Upper lobe of right lung (tissue), 1 donor: ENCODE data around the gene PRAC2. TPM values are rescaled to one million over a fixed set of nuclear protein-coding genes. Genes with fewer than 3 reads are reported as not detected.

Source experiments
- ATAC-seq: fragments of 200-7000 bp; cut with Tn5 transposase; one replicate; pipeline ENCODE4 v1.9.1; 2020; ENCODE audit warnings: mild to moderate bottlenecking, moderate library complexity
- DNase-seq: peaks from one replicate; pipeline ENCODE4 v3.0.0-alpha.2; 2020
- H3K27ac ChIP-seq: fragments of 200-600 bp; one replicate; pipeline ENCODE4 v1.8.0; 2022
- H3K27me3 ChIP-seq: fragments of 200-600 bp; one replicate; pipeline ENCODE4 v1.8.0; 2022; ENCODE audit warnings: mild to moderate bottlenecking
- H3K36me3 ChIP-seq: fragments of 200-600 bp; one replicate; pipeline ENCODE4 v1.8.0; 2022
- H3K4me1 ChIP-seq: fragments of 200-600 bp; one replicate; pipeline ENCODE4 v1.8.0; 2022
- H3K4me3 ChIP-seq: fragments of 200-600 bp; one replicate; pipeline ENCODE4 v1.8.0; 2022; ENCODE audit warnings: mild to moderate bottlenecking
- H3K9me3 ChIP-seq: fragments of 200-600 bp; one replicate; pipeline ENCODE4 v1.8.0; 2022
- CTCF ChIP-seq: fragments of 200-600 bp; IDR thresholded peaks from one replicate; pipeline ENCODE4 v1.8.0; 2022; ENCODE audit warnings: antibody characterized with exemption
- intact Hi-C: fragments of 100-400 bp; cut with DNase I; formaldehyde crosslinking; loops from one replicate; pipeline ENCODE4 v1.11.0; 2022
- total RNA-seq: library from RNA; stranded (reverse); fragmentation: NEBNext Ultra II Directional; extraction: Animal tissue kit (Norgen Biotek cat#: 25700); gene quantifications from one replicate; pipeline ENCODE4 v1.2.1, GENCODE V29; 2021
- donor health status: DM: no; HTN: yes; CAD: no; lungs with severe emphysema.

Gene PRAC2
- total RNA-seq, 1 donor from 2014 or later: not detected

- peaks cover 98% of the 10 kb centered on the region for H3K27me3 ChIP-seq
- no peak overlapping the region for H3K27ac ChIP-seq
- DNase-seq: no peak
- H3K4me3 ChIP-seq: no peak overlapping the region
- ATAC-seq: no peak
- H3K4me1 ChIP-seq: peaks cover 3% of the 10 kb centered on the region
- intact Hi-C loops: no loop called here
- no peak for TF ChIP-seq CTCF
- no peaks in the 10 kb centered on the region for H3K9me3 ChIP-seq
- H3K36me3 ChIP-seq: no peaks in the 10 kb centered on the region
Observed at GRCh38 chr17:48749621-48750553, 26.9 kb downstream of the PRAC2 start.

- peaks cover 99% of the 10 kb centered on the region for H3K27me3 ChIP-seq
- no peak overlapping the region for H3K4me3 ChIP-seq
- peaks cover 4% of the 10 kb centered on the region for H3K4me1 ChIP-seq
- intact Hi-C loops: no loop called here
- DNase-seq (no peak), ATAC-seq (no peak)
- no peak overlapping the region for H3K27ac ChIP-seq
- TF ChIP-seq CTCF: no peak
- no peaks in the 10 kb centered on the region for H3K9me3 ChIP-seq
- no peaks in the 10 kb centered on the region for H3K36me3 ChIP-seq
Observed at GRCh38 chr17:48751172-48751571, 28.2 kb downstream of the PRAC2 start.

GRCh38 chr17:48751733-48752398 is 28.9 kb downstream of the PRAC2 start:
- intact Hi-C loops: no loop called here
- Histone ChIP-seq H3K4me1 (peaks cover 4% of the 10 kb centered on the region), H3K27ac (no peak overlapping the region), H3K9me3 (no peaks in the 10 kb centered on the region), H3K36me3 (no peaks in the 10 kb centered on the region), H3K4me3 (no peak overlapping the region), H3K27me3 (peaks cover 100% of the 10 kb centered on the region)
- ATAC-seq (no peak), DNase-seq (peak; percentile 52)
- no peak for TF ChIP-seq CTCF

GRCh38 chr17:48752399-48753288 is 29.7 kb downstream of the PRAC2 start:
- DNase-seq: peak; percentile 39
- ATAC-seq: no peak
- TF ChIP-seq CTCF: no peak
- Histone ChIP-seq H3K27ac (no peak overlapping the region), H3K27me3 (peaks cover 98% of the 10 kb centered on the region), H3K4me1 (peaks cover 4% of the 10 kb centered on the region), H3K4me3 (no peak overlapping the region), H3K36me3 (no peaks in the 10 kb centered on the region), H3K9me3 (no peaks in the 10 kb centered on the region)
- intact Hi-C loops: no loop called here

GRCh38 chr17:48753794-48754499 is 31.0 kb downstream of the PRAC2 start:
- ATAC-seq (no peak), DNase-seq (no peak)
- no peak overlapping the region for H3K4me3 ChIP-seq
- TF ChIP-seq CTCF: no peak
- H3K27me3 ChIP-seq: peaks cover 95% of the 10 kb centered on the region
- H3K36me3 ChIP-seq: no peaks in the 10 kb centered on the region
- H3K4me1 ChIP-seq: peaks cover 4% of the 10 kb centered on the region
- H3K27ac ChIP-seq: no peak overlapping the region
- intact Hi-C loops: no loop called here
- no peaks in the 10 kb centered on the region for H3K9me3 ChIP-seq
